Fibroblast of skin of right quadriceps (primary cell): ENCODE data around the gene MAX.
"Not testable (repeated sequence)": the region's sequence is repeated elsewhere in the genome, so short reads cannot be mapped to it uniquely, and the experiment has no call there.

ENCODE experiments used
- DNase-seq: peaks from one replicate; pipeline ENCODE4 v3.0.0-alpha.2; 2013

MAX gene

GRCh38 chr14:65103150-65103760, 938 bp upstream of the MAX start:
- DNase-seq: peak; percentile 37

- no peak for DNase-seq
These were observed 481 bp downstream of the MAX start for GRCh38 chr14:65101631-65102440.

DNA sequence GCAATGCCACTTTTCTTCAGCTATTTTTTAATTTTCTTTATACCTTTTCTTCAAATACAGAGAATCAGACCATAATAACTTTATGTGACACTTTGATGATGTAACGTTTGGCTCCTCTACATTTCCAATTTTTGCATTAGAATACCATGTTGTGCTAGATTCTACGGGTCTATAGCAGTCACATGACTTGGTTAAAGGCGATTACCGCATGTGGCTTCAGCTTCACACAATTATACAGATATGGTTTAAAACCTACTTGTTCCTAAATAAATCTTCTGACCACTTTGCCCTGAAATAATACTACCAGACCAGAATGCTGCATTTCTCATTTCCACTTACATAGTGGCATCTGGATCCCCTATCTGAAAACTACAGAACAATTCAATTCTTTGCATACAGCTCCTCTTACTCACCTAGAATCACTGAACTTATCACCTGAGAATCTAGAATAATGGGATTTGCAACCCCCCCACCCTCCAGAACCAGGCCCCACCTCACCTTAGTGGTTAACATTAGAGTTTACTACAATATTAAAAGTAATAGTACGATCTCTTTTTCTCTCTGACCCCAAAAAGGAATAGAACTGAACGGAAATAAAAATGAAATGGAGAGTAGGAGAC, 1.3 kb downstream of the MAX start:
- DNase-seq: no peak

DNA sequence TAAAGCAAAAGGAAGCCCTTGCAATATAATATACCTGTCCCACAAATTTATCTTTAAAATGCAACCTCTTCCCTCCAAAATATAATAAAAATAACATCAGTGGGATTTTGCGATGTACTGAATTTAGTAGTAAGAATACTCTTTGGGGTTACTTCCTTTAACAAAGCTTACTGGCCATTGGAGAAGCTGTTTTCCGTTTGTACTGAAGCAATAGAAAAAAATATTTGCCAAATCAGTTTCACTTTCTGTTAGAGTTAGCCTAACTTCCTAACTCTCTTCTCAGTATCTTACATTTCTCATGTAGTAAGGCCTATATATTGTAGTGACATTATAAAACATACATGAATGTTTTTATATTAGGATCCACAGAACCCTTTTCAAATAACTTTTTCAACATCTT, 3.7 kb downstream of the MAX start:
- DNase-seq: no peak

- DNase-seq: peak; percentile 51
These were observed 5.8 kb downstream of the MAX start for GRCh38 chr14:65096323-65097089.

DNA sequence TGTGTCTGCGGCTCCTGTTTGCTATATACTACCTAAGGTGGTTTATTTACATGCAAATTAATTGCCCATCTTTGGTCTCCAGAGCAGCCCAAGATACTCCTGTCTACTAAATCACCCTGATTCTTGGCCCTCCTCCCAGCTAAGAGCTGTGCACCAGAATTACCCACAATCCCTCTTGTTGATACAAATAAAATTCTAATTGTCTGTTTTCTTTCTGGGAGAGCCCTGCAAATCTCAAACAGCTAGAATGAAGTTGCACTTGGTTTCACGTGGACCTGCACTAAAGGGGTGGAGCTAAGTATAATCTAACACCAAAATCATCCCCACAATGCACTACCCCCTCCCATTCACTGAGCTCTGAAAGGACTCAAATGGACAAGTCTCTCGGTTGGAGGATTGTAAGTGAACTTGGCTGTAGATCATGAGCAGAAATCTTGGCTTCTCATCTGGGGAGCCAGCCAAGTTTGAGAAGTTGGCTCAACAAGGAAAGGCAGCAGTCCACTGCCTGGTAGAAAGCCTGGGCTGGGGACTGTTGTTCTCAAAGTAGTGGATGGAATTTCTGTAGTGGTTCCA, 6.6 kb downstream of the MAX start:
- peak; percentile 60 for DNase-seq

GRCh38 chr14:65092349-65092748, 10.0 kb downstream of the MAX start:
- DNase-seq: no peak

GRCh38 chr14:65087835-65088234, 14.5 kb downstream of the MAX start:
- DNase-seq: not testable (repeated sequence)

GRCh38 chr14:65086686-65087085, 15.6 kb downstream of the MAX start:
- not testable (repeated sequence) for DNase-seq

DNA sequence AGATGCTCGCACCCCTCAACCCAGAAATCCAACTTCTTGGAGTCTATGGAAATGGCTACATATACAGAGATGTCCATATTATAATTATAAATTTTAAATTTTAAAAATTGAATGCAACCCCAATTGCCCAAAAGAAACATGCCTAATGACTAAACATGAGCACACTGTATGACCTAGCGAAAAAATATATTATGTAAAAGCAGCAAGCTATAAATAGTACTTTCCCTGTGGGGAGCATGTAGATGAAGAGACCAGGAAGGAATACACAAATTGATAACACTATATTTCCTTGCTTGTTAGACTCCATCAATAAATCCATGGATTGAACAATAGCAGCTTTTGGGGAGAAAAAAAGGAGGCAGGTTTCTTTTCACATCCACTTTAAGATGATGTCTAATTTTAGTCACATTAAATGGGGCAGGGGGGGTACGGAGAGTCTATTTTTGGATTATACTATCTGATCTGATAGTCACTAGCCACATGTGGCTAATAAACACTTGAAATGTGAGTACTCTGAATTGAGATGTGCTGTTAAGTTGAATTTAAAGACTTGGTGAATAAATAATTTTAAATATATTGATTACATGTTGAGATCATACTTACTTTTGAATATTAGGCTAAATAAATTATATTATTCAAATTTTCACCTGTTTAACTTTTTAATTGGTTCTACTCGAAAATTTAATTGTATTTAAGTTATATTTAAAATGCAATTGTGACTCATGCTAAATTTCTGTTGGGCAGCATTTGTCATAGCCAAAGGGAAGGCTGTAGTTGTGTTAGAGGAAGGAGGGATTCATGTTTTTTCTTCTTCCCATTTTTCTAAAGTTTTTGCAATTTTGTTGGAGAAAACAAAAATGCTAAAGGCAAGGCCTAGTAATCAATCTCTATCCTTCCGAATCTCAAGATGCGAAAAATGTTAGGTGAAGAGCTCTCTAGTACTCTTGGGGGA, 17.5 kb downstream of the MAX start:
- no peak for DNase-seq

- no peak for DNase-seq
These were observed 19.4 kb downstream of the MAX start for GRCh38 chr14:65082930-65083329.

DNA sequence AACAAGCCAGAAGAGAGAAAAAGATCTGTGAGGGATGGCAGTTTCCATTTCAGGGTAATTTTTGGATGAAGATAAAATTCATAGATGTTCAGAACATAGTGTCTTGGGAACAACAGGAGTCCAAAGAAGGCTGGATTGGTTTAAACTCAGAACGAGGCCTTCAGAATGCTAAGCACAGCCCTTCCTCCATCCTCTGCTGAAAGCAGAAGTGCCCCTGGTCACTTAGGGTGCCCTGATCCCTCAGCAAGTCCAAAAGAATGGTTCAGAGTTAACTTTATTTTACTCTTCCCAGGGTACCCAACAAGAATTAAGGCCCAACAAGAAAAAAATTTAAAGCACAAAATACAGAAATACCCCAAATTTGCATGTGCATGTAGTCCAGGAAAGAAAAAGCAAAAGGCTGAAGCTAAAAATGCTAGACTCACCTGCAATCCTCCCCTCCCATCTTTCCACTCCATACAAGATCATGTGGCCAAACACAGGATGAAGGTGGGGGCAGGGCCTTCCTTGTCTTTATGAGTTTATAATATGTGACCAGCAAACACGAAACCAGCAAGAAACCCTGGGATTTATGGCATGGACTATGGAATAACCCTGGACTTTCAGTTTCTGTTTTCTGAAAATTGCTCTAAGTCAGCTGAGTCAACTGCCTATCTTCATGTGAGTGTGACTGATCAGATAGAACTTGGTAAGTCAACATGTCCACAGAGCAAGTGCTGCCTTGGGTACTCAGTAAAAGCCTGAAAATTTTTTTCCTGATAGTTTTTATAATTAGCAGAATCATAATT, 21.2 kb downstream of the MAX start:
- DNase-seq: no peak

GRCh38 chr14:65079768-65080167, 22.5 kb downstream of the MAX start:
- no peak for DNase-seq

GRCh38 chr14:65079201-65079600, 23.1 kb downstream of the MAX start:
- DNase-seq: no peak

DNA sequence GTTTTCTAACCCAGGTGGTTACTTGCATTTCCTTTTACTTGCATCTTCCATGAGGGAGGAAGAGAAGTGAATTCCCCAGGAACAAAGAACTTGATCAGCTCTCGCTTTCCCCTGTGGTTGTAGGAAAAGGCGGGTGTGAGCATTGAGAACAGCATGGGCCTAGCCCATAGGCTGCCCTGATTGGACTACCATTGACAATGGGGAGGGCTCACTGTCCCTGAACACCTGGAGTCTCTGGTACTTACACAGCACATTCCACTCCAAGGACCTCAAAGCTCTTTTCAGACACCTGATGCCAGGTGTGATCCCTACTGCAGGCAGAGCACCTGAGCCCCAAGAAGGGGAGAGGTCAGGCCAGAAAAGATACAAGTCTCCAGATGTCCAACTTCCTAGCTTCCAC, 25.0 kb downstream of the MAX start:
- no peak for DNase-seq

- no peak for DNase-seq
These were observed 26.5 kb downstream of the MAX start for GRCh38 chr14:65075628-65076325.

GRCh38 chr14:65074449-65075150, 27.7 kb downstream of the MAX start:
- DNase-seq: no peak

- no peak for DNase-seq
These were observed 28.6 kb downstream of the MAX start for GRCh38 chr14:65073605-65074201.

DNA sequence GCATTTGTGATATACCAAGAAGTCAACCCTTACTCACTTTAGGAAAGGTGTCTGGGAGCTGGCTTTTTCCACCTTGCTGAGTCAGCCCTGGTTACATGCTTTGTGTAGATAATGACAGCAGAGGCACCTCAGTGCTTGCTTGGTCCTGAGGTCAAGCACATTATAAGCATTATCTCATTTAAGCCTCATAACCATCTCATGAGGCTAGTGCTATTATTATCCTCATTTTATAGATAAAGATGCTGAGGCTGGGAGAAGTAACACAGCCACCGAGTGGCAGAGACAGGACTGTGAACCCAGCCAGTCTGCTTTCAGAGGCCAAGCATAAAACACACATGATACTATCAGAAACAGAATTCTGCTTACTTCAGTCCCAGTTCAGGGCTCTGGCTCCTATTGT, 29.4 kb downstream of the MAX start:
- no peak for DNase-seq
